GM12874 (cell line): ENCODE results near the gene HCN4.

Experiments used
- TF ChIP-seq, protein P1 (sequence below): IDR thresholded peaks from 2 replicates; pipeline ENCODE4 v1.5.1; 2011; ENCODE audit warnings: low read depth, mild to moderate bottlenecking, control low read depth, low read length, moderate library complexity; ENCODE audit not compliant: insufficient read depth

HCN4 gene

DNA sequence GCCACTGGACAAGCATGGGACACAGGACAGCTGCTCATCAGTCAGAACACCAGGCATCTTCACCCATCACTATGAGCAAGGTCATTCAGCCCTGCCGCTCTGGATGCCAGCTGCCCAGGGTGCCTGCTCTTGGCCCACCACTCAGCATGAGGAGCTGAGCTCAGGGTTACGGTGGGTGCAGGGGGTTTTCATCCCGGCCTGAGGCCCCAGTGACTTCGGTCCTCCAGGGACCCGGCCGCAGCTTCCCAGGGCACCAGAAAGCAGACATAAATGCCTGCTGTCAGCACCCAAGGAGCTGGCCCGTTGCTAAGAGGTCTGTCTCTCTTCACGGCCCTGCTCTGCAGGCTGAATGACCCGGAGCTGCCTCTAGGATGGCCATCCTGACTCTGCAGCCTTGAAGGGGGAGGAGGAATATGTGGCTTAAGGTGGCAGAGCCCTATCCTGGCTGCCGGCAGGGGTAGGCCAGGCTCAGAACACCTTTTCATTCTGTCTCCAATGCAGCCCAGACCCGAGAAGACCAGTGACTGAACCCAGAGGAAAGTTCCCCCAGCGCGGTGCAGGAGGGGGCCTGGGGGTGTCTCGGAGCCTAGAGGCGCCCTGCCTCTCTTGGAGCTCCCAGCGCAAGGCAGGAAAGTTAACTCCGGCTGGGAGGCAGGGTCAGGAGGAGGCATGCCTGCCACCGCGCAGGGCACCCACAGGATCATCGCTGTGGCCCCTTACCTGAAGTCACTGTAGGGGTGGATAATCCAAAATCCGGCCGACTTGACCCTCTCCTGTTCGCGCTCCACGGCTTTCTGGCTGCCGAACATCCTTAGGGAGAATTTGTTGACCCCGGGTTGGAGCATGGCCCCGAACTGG is 1.8 kb downstream of the HCN4 start:
- TF ChIP-seq, protein P1, sequence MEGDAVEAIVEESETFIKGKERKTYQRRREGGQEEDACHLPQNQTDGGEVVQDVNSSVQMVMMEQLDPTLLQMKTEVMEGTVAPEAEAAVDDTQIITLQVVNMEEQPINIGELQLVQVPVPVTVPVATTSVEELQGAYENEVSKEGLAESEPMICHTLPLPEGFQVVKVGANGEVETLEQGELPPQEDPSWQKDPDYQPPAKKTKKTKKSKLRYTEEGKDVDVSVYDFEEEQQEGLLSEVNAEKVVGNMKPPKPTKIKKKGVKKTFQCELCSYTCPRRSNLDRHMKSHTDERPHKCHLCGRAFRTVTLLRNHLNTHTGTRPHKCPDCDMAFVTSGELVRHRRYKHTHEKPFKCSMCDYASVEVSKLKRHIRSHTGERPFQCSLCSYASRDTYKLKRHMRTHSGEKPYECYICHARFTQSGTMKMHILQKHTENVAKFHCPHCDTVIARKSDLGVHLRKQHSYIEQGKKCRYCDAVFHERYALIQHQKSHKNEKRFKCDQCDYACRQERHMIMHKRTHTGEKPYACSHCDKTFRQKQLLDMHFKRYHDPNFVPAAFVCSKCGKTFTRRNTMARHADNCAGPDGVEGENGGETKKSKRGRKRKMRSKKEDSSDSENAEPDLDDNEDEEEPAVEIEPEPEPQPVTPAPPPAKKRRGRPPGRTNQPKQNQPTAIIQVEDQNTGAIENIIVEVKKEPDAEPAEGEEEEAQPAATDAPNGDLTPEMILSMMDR = no peak

DNA sequence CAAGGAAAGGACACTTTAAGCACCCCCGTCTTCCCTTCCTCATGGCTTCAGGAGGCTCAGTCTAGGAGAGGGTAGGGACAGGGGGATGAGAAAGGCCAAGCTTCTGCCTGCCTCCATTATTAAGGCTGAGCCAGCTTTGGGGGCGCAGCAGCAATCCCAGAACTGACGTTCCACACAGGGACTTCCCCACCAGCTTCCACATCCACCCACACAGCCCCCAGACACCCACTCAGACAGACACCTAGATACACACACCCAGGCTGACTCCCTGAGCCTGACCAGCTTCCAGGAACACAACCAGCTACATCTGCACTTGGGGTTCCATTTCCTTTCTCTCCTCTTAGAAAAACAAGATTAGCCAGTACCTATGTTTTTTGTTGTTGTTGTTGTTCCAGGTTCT is 4.7 kb downstream of the HCN4 start:
- TF ChIP-seq, protein P1 = no peak

GRCh38 chr15:73362900-73363299 is 5.9 kb downstream of the HCN4 start:
- TF ChIP-seq, protein P1 = no peak

DNA sequence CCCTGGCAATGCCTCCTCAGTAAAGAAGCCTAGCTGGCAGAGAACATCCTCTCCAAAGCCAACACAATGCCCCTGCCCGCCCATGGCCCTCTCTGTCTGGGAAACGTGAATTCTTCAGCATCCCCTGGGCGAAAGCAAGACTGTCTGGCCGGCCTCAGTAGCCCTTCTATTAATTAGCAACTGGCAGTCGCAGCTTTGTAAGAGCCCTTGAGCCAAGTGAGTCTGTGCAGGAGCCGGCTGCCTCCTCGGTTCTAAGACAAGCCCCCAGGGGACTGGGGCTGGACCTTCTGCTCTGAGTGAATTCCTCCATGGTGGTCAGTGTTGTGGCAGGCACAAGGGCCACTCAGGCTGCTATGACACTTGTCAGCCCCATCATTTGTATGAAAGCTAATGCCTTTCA is 7.4 kb downstream of the HCN4 start:
- TF ChIP-seq, protein P1 = no peak

DNA sequence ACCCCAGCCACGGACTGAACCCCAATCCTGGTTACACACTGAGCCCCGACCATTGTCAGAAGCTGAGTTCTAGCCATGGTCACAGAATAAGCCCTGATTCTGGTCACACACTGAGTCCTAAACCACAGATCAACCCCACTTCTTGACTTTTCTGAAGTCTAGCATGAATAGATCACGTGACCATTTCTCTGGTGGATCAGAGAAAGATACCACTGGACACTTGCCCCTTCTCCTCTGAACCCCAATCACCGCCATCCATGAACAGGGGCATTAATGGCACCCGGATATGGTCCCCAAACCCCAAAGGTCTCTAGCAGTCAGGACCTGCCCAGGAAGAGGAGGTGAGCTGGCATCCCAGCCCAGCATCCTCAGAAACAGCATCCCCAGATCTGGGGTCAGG is 9.1 kb downstream of the HCN4 start:
- TF ChIP-seq, protein P1 = no peak

GRCh38 chr15:73357999-73358665 is 10.6 kb downstream of the HCN4 start:
- TF ChIP-seq, protein P1 = no peak

- TF ChIP-seq, protein P1 = no peak
Measured at GRCh38 chr15:73355612-73356265, 13.0 kb downstream of the HCN4 start.
